Brain microvascular endothelial cell (primary cell): ENCODE results near the gene KIRREL3.
A peak's percentile ranks its signal among the peaks of the same experiment; 100 is the strongest.

Experiments
- DNase-seq: peaks from one replicate; pipeline ENCODE4 v3.0.0-alpha.2; 2020
- H3K27ac ChIP-seq: fragments of 250-450 bp; sonication (Bioruptor Pico); 2 replicates; pipeline ENCODE4 v1.5.1; 2020; ENCODE audit warnings: mild to moderate bottlenecking, moderate library complexity
- H3K27me3 ChIP-seq: fragments of 250-450 bp; sonication (Bioruptor Pico); replicated peaks from 2 replicates; pipeline ENCODE4 v1.5.1; 2020; ENCODE audit warnings: mild to moderate bottlenecking
- H3K36me3 ChIP-seq: fragments of 250-450 bp; sonication (Bioruptor Pico); replicated peaks from 2 replicates; pipeline ENCODE4 v1.5.1; 2020; ENCODE audit warnings: mild to moderate bottlenecking
- H3K4me3 ChIP-seq: 2 replicates; pipeline ENCODE4 v1.5.1; 2011; ENCODE audit warnings: low read depth, mild to moderate bottlenecking, control low read depth, low read length, moderate library complexity
- CTCF ChIP-seq: IDR thresholded peaks from 2 replicates; pipeline ENCODE4 v1.5.1; 2011; ENCODE audit warnings: low read depth, mild to moderate bottlenecking, moderate library complexity, low read length, control low read depth, inconsistent platforms; ENCODE audit errors: missing control alignments
- in situ Hi-C: cut with HindIII; loops from 2 replicates; pipeline ENCODE4 v1.10.0; 2017; ENCODE audit warnings: low sequenced_read_pairs, low pct_ligation_motif_present

The KIRREL3 gene

GRCh38 chr11:126446581-126446980, 554.0 kb downstream of the KIRREL3 start:
- no peak for TF ChIP-seq CTCF
- Histone ChIP-seq H3K4me3 (no peak overlapping the region), H3K27me3 (peaks cover 3% of the 10 kb centered on the region), H3K27ac (no peak overlapping the region), H3K36me3 (no peaks in the 10 kb centered on the region)
- in situ Hi-C loops, result no loop called here
- DNase-seq, result no peak

- Histone ChIP-seq H3K36me3 (no peaks in the 10 kb centered on the region), H3K27ac (no peak overlapping the region), H3K27me3 (peaks cover 3% of the 10 kb centered on the region), H3K4me3 (no peak overlapping the region)
- DNase-seq, result no peak
- no peak for TF ChIP-seq CTCF
- in situ Hi-C loops, result no loop called here
Observed at GRCh38 chr11:126444072-126444471, 556.5 kb downstream of the KIRREL3 start.

- no peak for DNase-seq
- Histone ChIP-seq H3K36me3 (no peaks in the 10 kb centered on the region), H3K4me3 (no peak overlapping the region), H3K27me3 (peaks cover 3% of the 10 kb centered on the region), H3K27ac (no peak overlapping the region)
- TF ChIP-seq CTCF, result no peak
- in situ Hi-C loops, result no loop called here
Observed at GRCh38 chr11:126443120-126443519, 557.5 kb downstream of the KIRREL3 start.

GRCh38 chr11:126440792-126441514, 559.6 kb downstream of the KIRREL3 start:
- peaks cover 3% of the 10 kb centered on the region for H3K27me3 ChIP-seq
- peak; percentile 94 for TF ChIP-seq CTCF
- in situ Hi-C loops, result no loop called here
- DNase-seq, result peak; percentile 61
- H3K27ac ChIP-seq, result no peak overlapping the region
- H3K4me3 ChIP-seq, result no peak overlapping the region
- no peaks in the 10 kb centered on the region for H3K36me3 ChIP-seq

GRCh38 chr11:126440276-126440675, 560.3 kb downstream of the KIRREL3 start:
- in situ Hi-C loops, result no loop called here
- no peak overlapping the region for H3K27ac ChIP-seq
- no peaks in the 10 kb centered on the region for H3K36me3 ChIP-seq
- DNase-seq, result no peak
- peaks cover 3% of the 10 kb centered on the region for H3K27me3 ChIP-seq
- H3K4me3 ChIP-seq, result no peak overlapping the region
- TF ChIP-seq CTCF, result no peak

- TF ChIP-seq CTCF, result no peak
- in situ Hi-C loops, result no loop called here
- DNase-seq, result no peak
- peaks cover 3% of the 10 kb centered on the region for H3K27me3 ChIP-seq
- H3K36me3 ChIP-seq, result no peaks in the 10 kb centered on the region
- no peak overlapping the region for H3K4me3 ChIP-seq
- no peak overlapping the region for H3K27ac ChIP-seq
Observed at GRCh38 chr11:126438691-126439090, 561.9 kb downstream of the KIRREL3 start.
